ENCODE measurements around the gene MIPOL1. TPM values are rescaled to one million over a fixed set of nuclear protein-coding genes. Genes with fewer than 3 reads are reported as not detected.

The MIPOL1 gene
- total and polyA plus RNA-seq, 10 donors = 0.50 to 15.5 (median 7.3) TPM

GRCh38 chr14:37472906-37473305, 275.2 kb downstream of the MIPOL1 start:
- Histone ChIP-seq H3K27me3 (replicated peaks in 1 of 7) (no peaks in the 10 kb centered on the region), H3K36me3 (no peaks in the 10 kb centered on the region), H3K27ac (no peak overlapping the region), H3K9me3 (peaks cover 0 to 70% (median 34%) of the 10 kb centered on the region in 8 donors), H3K4me3 (no peak overlapping the region), H3K4me1 (no peaks in the 10 kb centered on the region)
- DNase-seq = no peak
- 65 to 74% (median 70%) methylated on average over 4 of the region's 4 CpGs for WGBS, 5 donors
- TF ChIP-seq POLR2AphosphoS5 (IDR thresholded peaks at IDR 0.05) (no peak), POLR2A (IDR thresholded peaks at IDR 0.05) (no peak), CTCF (IDR thresholded peaks at IDR 0.05 in 8 of 11, conservative IDR thresholded peaks at IDR 0.05 in 3 of 11) (no peak)
- intact Hi-C loops (cut with DNase I; ENCODE audit: low total_unique reads) = no loop called here

GRCh38 chr14:37474191-37474590, 276.5 kb downstream of the MIPOL1 start:
- Histone ChIP-seq H3K4me3 (no peak overlapping the region), H3K27me3 (replicated peaks in 1 of 7) (no peaks in the 10 kb centered on the region), H3K27ac (no peak overlapping the region), H3K36me3 (no peaks in the 10 kb centered on the region), H3K9me3 (peaks cover 0 to 59% (median 34%) of the 10 kb centered on the region in 8 donors), H3K4me1 (no peaks in the 10 kb centered on the region)
- intact Hi-C loops (cut with DNase I; ENCODE audit: low total_unique reads) = no loop called here
- TF ChIP-seq POLR2AphosphoS5 (IDR thresholded peaks at IDR 0.05) = no peak
- no peak for TF ChIP-seq CTCF (IDR thresholded peaks at IDR 0.05 in 8 of 11, conservative IDR thresholded peaks at IDR 0.05 in 3 of 11)
- TF ChIP-seq POLR2A (IDR thresholded peaks at IDR 0.05) = no peak
- no peak for DNase-seq
- WGBS, 5 donors = 82 to 95% (median 92%) methylated on average over 6 of the region's 6 CpGs

- WGBS, 5 donors = 74 to 90% (median 87%) methylated on average over 3 of the region's 3 CpGs
- peaks cover 0 to 63% (median 44%) of the 10 kb centered on the region in 8 donors for H3K9me3 ChIP-seq
- TF ChIP-seq POLR2AphosphoS5 (IDR thresholded peaks at IDR 0.05) (no peak), POLR2A (IDR thresholded peaks at IDR 0.05) (no peak), CTCF (IDR thresholded peaks at IDR 0.05 in 8 of 11, conservative IDR thresholded peaks at IDR 0.05 in 3 of 11) (no peak)
- intact Hi-C loops (cut with DNase I; ENCODE audit: low total_unique reads) = no loop called here
- no peak for DNase-seq
- no peaks in the 10 kb centered on the region for H3K36me3 ChIP-seq
- no peak overlapping the region for H3K27ac ChIP-seq
- H3K4me1 ChIP-seq = no peaks in the 10 kb centered on the region
- no peaks in the 10 kb centered on the region for H3K27me3 ChIP-seq (replicated peaks in 1 of 7)
- H3K4me3 ChIP-seq = no peak overlapping the region
Measured at GRCh38 chr14:37480446-37481290, 282.9 kb downstream of the MIPOL1 start.

- intact Hi-C loops (cut with DNase I; ENCODE audit: low total_unique reads) = no loop called here
- no peak overlapping the region for H3K27ac ChIP-seq
Measured at GRCh38 chr14:37482428-37482827, 284.7 kb downstream of the MIPOL1 start.

More at GRCh38 chr14:37482428-37482827, 284.7 kb downstream of the MIPOL1 start:
- TF ChIP-seq CTCF (IDR thresholded peaks at IDR 0.05 in 8 of 11, conservative IDR thresholded peaks at IDR 0.05 in 3 of 11) = no peak
- no peak for TF ChIP-seq POLR2AphosphoS5 (IDR thresholded peaks at IDR 0.05)
- TF ChIP-seq POLR2A (IDR thresholded peaks at IDR 0.05) = no peak
- no peaks in the 10 kb centered on the region for H3K4me1 ChIP-seq
- WGBS, 5 donors = 69 to 89% (median 75%) methylated on average over 1 of the region's 1 CpG
- DNase-seq = no peak
- H3K36me3 ChIP-seq = no peaks in the 10 kb centered on the region
- H3K27me3 ChIP-seq (replicated peaks in 1 of 7) = no peaks in the 10 kb centered on the region
- H3K9me3 ChIP-seq = peaks cover 0 to 60% (median 51%) of the 10 kb centered on the region in 8 donors
- H3K4me3 ChIP-seq = no peak overlapping the region
